ENCODE results near the gene HNRNPA3. TPM values are rescaled to one million over a fixed set of nuclear protein-coding genes. Genes with fewer than 3 reads are reported as not detected.

Gene HNRNPA3
- total RNA-seq, 1 experiment from 2014 or later = 328 TPM

DNA sequence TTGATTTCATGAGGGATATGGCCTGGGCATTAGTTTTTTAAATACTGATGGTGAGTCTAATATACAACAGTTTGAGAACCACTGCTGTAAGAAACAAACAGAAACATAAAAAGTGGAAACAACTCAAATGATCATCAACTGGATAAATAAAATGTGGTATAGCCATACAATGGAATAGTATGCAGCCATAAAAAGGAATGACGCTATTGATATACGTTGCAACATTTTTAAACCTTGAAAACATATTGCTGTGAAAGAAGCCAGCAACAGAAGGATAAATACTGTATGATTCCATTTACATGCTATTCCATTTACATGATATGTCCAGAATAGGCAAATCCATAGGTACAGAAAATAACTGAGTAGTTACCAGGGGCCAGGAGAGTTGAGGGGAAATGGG is 45.5 kb downstream of the HNRNPA3 start:
- intact Hi-C loops (cut with micrococcal nuclease) = no loop called here
- POLR2A ChIA-PET = no interaction called here

More for the DNA sequence above, 45.5 kb downstream of the HNRNPA3 start:
- no peaks in the 10 kb centered on the region for H3K9me2 ChIP-seq (ENCODE audit: insufficient read depth)
- H3K36me3 ChIP-seq (ENCODE audit: control insufficient read depth in 1 of 2, insufficient read depth in 2 of 2, low read length in 2 of 2) = peaks cover 0 to 16% of the 10 kb centered on the region in 2 experiments; a peak in 1 of 4 replicates
- peaks cover 100% of the 10 kb centered on the region for H3K79me2 ChIP-seq (ENCODE audit: insufficient read depth, low read length)
- no peak for TF ChIP-seq POLR2A (IDR thresholded peaks at IDR 0.05; ENCODE audit: borderline replicate concordance, extremely low read depth, insufficient read depth, insufficient read length)
- TF ChIP-seq POLR2AphosphoS5 (IDR thresholded peaks at IDR 0.05; ENCODE audit: low read depth, low read length) = no peak
- TF ChIP-seq YY1 (IDR thresholded peaks at IDR 0.05; ENCODE audit: extremely low read depth, insufficient replicate concordance, low read depth, low read length) = no peak
- TF ChIP-seq CTCF (IDR thresholded peaks at IDR 0.05 in 2 of 3, conservative IDR thresholded peaks at IDR 0.05 in 1 of 3; ENCODE audit: borderline replicate concordance in 1 of 3, insufficient read depth in 1 of 3, low read depth in 2 of 3, low read length in 2 of 3) = no peak
- TF ChIP-seq EZH2phosphoT487 (IDR thresholded peaks at IDR 0.05; ENCODE audit: borderline replicate concordance) = no peak
- no peak for TF ChIP-seq SIN3A (IDR thresholded peaks at IDR 0.05; ENCODE audit: low read depth)
- TF ChIP-seq, protein P1, sequence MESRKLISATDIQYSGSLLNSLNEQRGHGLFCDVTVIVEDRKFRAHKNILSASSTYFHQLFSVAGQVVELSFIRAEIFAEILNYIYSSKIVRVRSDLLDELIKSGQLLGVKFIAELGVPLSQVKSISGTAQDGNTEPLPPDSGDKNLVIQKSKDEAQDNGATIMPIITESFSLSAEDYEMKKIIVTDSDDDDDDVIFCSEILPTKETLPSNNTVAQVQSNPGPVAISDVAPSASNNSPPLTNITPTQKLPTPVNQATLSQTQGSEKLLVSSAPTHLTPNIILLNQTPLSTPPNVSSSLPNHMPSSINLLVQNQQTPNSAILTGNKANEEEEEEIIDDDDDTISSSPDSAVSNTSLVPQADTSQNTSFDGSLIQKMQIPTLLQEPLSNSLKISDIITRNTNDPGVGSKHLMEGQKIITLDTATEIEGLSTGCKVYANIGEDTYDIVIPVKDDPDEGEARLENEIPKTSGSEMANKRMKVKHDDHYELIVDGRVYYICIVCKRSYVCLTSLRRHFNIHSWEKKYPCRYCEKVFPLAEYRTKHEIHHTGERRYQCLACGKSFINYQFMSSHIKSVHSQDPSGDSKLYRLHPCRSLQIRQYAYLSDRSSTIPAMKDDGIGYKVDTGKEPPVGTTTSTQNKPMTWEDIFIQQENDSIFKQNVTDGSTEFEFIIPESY (IDR thresholded peaks at IDR 0.05; ENCODE audit: extremely low read depth, insufficient replicate concordance, low read length) = no peak
- no peak for TF ChIP-seq ZNF274 (IDR thresholded peaks at IDR 0.05; ENCODE audit: low read depth, low read length)
- no peak for TF ChIP-seq SP1 (IDR thresholded peaks at IDR 0.05; ENCODE audit: low read depth)
- no peak for TF ChIP-seq SRF (IDR thresholded peaks at IDR 0.05; ENCODE audit: low read depth)
- no peak for TF ChIP-seq ZFX (IDR thresholded peaks at IDR 0.05)
- no peak for TF ChIP-seq TCF7L2 (IDR thresholded peaks at IDR 0.05; ENCODE audit: borderline replicate concordance, extremely low read depth, insufficient read depth, insufficient read length)
- no peak for TF ChIP-seq CEBPB (IDR thresholded peaks at IDR 0.05; ENCODE audit: low read depth)
- TF ChIP-seq, protein P2, sequence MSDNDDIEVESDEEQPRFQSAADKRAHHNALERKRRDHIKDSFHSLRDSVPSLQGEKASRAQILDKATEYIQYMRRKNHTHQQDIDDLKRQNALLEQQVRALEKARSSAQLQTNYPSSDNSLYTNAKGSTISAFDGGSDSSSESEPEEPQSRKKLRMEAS (IDR thresholded peaks at IDR 0.05) = no peak
- TF ChIP-seq ATF3 (IDR thresholded peaks at IDR 0.05) = no peak
- TF ChIP-seq, protein P3, sequence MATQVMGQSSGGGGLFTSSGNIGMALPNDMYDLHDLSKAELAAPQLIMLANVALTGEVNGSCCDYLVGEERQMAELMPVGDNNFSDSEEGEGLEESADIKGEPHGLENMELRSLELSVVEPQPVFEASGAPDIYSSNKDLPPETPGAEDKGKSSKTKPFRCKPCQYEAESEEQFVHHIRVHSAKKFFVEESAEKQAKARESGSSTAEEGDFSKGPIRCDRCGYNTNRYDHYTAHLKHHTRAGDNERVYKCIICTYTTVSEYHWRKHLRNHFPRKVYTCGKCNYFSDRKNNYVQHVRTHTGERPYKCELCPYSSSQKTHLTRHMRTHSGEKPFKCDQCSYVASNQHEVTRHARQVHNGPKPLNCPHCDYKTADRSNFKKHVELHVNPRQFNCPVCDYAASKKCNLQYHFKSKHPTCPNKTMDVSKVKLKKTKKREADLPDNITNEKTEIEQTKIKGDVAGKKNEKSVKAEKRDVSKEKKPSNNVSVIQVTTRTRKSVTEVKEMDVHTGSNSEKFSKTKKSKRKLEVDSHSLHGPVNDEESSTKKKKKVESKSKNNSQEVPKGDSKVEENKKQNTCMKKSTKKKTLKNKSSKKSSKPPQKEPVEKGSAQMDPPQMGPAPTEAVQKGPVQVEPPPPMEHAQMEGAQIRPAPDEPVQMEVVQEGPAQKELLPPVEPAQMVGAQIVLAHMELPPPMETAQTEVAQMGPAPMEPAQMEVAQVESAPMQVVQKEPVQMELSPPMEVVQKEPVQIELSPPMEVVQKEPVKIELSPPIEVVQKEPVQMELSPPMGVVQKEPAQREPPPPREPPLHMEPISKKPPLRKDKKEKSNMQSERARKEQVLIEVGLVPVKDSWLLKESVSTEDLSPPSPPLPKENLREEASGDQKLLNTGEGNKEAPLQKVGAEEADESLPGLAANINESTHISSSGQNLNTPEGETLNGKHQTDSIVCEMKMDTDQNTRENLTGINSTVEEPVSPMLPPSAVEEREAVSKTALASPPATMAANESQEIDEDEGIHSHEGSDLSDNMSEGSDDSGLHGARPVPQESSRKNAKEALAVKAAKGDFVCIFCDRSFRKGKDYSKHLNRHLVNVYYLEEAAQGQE (IDR thresholded peaks at IDR 0.05; ENCODE audit: low read depth) = no peak
- DNase-seq (ENCODE audit: low read depth, low spot score) (no peak), ATAC-seq (no peak)
- no peak overlapping the region for H3K9ac ChIP-seq (ENCODE audit: low read length)
- ChIA-PET CTCF (no interaction called here), RAD21 (ENCODE audit: low non-redundant PET in 1 of 2, low total read pairs in 2 of 2, uncharacterized antibody in 2 of 2, unreplicated experiment in 2 of 2) (no interaction called here)
- H3K27me3 ChIP-seq (ENCODE audit: insufficient read depth, low read length) = no peaks in the 10 kb centered on the region
- no peak overlapping the region for H2AFZ ChIP-seq (ENCODE audit: low read depth, low read length, poor library complexity, severe bottlenecking)
- peaks cover 49% of the 10 kb centered on the region; the same call in 1 of the 2 replicates for H4K20me1 ChIP-seq (ENCODE audit: insufficient read depth)
- H3K4me2 ChIP-seq (ENCODE audit: low read length) = no peak overlapping the region
- no peak overlapping the region for H3K4me3 ChIP-seq (replicated peaks in 1 of 2; ENCODE audit: low read depth in 1 of 2, low read length in 2 of 2)
- no TSS peak for BruUV-seq (replicated peaks)
- H3K9me3 ChIP-seq (ENCODE audit: control insufficient read depth in 1 of 2, insufficient read depth in 1 of 2, low read depth in 1 of 2, low read length in 2 of 2) = no peaks in the 10 kb centered on the region
- H3K27ac ChIP-seq (ENCODE audit: low read depth, low read length) = no peak overlapping the region
- peaks cover 49 to 82% of the 10 kb centered on the region in 2 experiments for H3K4me1 ChIP-seq (ENCODE audit: control insufficient read depth in 1 of 2, insufficient read depth in 2 of 2, low read length in 2 of 2)
